ENCODE results near the gene OCA2.
"Not testable (repeated sequence)": the region's sequence is repeated elsewhere in the genome, so short reads cannot be mapped to it uniquely, and the experiment has no call there.

Gene OCA2

GRCh38 chr15:27804569-27805260 lies 294.4 kb downstream of the OCA2 start:
- DNase-seq, result no peak

GRCh38 chr15:27798807-27799206 lies 300.3 kb downstream of the OCA2 start:
- peak; percentile 8 for DNase-seq

DNA sequence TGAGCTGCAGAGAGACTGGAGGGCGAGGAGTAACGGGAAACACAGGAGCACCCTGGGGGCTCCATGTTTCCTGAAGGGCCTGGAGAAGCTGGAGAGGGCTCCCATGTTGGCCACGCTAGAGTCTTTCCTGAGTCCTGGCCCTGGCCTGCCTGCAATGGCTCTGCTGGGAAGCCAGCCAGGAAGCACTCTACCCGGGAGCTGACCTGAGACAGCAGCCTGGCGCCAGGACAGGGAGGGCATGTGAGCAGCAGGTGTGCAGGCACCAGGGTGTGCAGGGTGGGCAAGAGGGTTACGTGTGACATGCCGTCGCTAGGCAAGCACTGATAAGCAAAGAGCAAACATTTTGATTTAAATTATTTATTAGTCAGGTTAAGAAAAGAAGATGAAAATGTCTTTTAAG lies 301.4 kb downstream of the OCA2 start:
- peak; percentile 67 for DNase-seq

GRCh38 chr15:27796405-27797320 lies 302.5 kb downstream of the OCA2 start:
- peak; percentile 45 for DNase-seq

- DNase-seq, result no peak
Measured at GRCh38 chr15:27792756-27793264, 306.3 kb downstream of the OCA2 start.

DNA sequence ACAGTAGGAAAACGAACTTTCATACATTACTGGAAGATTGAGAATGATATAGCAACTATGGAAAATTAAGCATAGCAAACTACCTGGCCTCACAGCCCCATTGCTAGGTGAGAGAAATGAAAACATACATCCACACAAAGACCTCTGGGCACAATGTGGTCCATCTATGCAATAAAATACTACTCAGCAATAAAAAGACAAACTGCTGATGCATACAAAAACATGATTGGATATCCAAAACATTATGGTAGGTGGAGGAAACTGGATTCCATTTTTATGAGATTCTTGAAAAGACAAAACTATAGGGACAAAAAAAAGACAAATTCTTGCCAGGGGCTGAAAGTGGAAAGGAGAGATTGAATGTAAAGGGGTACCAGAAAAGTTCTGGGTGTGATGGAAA lies 308.8 kb downstream of the OCA2 start:
- no peak for DNase-seq

GRCh38 chr15:27787931-27788330 lies 311.2 kb downstream of the OCA2 start:
- no peak for DNase-seq

DNA sequence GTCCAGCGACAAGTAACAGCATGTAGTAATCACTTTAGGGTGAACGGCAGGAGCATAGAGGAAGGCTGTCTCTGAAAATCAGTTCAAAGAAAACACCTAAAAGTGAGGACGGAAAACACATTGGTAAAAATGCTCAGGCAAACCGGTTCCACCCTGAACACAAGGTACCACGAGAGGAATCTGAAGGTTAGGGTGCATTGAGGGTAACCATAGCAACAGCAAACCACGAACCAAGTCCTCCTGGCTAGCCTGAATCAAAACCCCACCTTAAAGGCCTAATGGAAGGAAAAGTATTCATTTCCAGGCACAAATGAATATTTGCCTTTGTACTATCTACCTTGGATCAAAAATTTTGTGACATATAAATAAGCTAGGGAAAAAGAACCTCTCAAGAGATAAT lies 315.0 kb downstream of the OCA2 start:
- no peak for DNase-seq

GRCh38 chr15:27783678-27784077 lies 315.4 kb downstream of the OCA2 start:
- no peak for DNase-seq

DNA sequence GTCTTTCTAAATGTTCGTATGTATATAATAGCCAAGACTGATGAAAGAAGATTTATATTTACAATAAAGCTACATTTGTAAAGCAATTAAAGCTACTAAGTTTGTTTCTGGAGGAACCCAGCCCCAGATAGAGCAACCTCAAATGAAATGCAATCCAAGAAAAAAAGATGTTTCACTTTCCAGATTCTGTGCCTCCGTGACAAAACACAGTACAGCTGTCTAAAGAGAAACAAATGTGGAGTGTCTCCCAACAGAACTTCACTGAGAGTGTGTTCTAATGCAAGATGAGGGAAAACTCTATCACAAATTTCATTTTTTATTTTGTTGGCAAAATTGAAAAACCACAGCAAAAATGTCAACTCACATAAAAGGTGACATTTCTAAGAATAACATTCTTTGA lies 317.0 kb downstream of the OCA2 start:
- no peak for DNase-seq

DNA sequence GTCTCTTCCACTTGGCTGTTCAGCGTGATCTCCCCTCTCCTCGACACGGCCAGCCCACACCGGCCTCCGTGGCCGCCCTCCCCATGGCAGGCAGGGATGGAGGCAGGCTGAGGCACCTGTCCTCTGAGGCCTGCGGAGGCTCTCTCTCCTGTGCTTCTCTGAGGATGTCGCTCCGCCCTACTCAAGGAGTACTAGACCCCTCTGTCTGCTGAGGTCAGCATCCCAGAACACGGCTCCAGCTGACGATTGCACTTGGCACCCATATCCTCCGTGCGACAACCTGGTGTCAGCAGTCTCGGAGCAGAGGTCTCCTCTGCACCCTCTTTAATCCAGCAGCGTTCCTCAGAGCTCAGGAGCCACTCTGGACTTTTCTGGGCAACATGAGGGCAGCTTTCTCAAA lies 322.6 kb downstream of the OCA2 start:
- DNase-seq, result no peak

DNA sequence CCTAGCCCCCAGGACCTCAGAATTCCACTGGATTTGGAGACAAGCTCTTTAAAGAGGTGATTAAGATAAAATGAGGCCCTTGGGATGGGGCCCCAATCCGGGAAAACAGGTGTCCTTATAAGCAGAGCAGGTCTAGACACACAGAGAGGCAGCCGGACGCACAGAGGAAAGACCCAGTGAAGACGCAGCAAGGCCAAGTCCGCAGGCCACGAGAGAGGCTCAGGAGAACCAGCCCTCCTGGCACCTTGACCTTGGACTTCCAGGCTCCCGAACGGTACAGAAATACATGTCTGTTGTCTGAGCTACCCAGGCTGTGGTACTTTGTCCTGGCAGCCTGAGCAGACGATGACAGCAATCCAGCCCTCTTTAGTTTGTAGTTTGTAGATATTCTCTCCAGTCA lies 324.5 kb downstream of the OCA2 start:
- DNase-seq, result no peak

GRCh38 chr15:27774191-27774590 lies 324.9 kb downstream of the OCA2 start:
- DNase-seq, result no peak

- DNase-seq, result no peak
Measured at GRCh38 chr15:27771892-27772291, 327.2 kb downstream of the OCA2 start.

DNA sequence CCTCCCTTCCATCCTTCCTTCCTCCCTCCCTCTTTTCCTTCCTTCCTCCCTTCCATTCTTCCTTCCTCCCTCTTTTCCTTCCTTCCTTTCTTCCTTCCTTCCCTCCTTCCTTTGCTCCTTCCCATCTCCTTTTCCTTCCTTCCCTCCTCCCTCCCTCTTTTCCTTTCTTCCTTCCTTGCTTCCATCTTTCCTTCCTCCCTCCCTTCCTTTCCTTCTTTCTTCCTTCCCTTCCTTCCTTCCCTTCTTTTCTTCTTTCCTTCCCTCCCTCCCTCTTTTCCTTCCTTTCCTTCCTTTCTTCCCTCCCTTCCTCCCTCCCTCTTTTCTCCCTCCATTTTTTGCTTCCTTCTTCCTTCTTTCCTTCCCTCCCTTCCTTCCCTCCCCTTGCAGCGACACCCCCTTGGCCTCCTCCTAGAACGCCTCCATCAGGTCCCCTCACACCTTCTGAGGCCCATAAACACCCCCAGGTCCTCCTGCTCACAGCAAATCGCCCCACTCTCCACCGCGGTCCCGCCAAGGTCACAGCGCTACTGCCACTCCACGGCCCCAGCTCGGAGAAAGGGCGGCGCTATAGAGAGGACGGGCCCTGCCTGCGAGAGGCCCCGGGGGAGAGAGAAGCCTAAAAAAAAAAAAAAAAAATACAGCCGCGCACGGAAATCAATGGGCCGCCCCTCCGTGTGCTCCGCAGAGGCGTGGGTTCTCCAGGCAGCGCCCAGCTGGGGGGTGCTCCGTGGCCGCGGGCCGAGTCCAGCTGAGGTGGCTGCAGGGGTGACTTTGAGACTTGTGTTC lies 328.2 kb downstream of the OCA2 start:
- DNase-seq, result no peak

DNA sequence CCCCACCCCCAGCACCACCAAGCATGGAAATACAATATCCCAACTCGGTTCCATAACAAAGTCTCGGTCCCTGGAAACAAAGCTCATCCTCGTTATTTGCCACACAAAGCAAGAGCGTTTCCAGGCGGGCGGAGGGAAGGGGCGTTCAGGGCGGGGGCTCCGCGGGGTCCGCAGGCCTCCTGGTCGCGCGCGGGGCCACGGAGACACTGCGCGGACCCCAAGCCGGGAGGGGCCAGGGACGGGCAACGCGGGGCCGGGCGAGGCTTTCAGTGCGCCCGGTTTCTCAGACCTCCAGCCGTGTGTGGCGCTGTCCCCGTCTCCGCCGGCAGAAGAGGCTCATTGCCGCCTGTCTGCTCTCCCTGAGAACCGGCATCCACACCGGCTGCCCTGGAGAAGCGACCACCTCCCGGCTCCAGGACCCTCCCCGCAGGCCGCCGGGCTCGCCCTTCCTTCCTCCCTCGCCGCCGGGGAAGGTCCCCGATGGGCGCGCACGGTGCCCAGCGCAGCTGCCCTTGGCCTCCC lies 329.0 kb downstream of the OCA2 start:
- DNase-seq, result no peak

DNA sequence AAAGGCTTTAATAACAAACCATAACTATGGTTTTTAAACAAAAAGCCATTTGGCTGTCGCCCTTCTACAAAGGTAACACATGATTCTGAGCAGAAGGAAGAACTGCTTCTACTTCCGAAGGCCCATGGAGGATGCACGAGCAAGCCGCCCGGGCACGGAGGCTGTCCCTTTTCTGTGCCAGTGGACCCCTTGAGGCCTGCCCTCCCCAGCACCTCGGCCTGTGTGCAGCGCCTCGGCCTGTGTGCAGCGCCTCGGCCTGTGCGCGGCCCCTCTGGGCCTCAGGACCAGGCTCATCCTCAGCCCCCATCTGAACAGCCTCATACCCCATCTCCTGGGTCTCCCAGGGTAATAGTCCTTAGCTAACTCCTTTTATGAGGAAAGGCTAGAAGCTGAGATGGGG lies 329.5 kb downstream of the OCA2 start:
- DNase-seq, result no peak

DNA sequence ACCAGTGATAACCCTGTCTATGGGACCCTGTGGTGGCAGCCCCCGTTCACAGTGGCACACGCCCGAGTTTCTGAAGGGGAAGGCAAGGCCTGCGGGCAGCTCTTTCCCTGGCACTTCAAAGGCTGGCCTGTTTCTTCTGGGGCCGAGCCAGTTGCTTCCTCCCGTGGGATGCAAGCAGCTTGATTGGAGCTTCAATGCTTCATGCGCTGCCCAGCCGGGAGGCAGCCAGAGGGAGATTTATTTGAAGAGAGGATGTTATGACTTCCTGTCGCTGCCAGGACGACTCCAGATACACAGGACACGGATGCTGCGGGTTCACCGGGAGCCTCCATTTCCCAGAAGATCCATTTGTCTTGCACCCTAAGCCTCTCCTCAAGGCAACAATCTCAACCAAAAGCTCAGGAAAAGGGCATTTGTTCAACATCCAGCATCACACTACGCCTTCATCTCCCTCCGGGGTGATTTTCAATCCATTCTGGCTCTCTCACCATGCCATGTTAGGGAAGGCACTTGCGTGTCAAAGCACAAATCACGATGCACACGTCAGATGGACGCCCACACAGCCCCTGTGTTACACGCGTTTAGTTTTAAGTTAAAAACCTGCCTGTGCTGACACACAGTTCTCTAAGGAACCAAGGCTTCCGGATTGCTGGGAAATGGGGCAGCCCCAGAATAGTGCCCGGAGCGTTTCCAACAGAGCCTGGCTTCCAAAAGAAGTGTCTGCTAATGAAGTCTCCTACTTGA lies 330.2 kb downstream of the OCA2 start:
- no peak for DNase-seq

DNA sequence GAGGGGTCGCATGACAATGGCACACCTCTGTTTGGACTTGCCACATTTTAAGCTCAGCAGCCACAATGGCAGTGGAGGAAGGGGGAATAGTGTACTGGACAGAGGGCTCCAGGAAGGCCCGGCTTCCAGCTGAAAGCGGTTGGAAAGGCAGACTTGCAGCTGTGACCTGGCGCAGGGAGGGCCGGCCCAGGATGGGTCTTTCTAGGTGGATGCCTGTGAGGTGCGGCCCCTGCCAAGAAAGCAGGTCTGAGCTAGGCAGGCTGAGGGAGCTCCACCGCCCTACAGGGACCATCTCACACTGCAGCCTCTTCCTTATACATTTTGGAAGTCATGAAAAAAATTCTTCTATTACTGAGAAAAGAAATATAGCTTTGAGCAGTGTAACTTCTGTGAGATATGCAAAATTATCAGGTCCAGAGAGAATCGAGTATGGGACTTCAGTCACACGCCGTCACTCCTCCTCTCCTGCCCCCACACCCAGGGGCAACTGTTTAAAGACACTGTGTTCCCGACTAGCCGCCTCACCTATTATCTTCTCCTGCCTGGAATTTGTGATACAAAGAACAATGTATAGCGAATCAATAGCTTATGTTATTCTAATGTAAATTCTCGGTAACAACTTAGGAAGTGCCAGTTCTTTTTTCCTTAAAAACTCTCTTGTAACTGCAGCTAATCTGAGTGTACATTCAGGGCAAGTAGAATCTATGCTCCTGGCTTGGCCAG lies 331.0 kb downstream of the OCA2 start:
- no peak for DNase-seq

DNA sequence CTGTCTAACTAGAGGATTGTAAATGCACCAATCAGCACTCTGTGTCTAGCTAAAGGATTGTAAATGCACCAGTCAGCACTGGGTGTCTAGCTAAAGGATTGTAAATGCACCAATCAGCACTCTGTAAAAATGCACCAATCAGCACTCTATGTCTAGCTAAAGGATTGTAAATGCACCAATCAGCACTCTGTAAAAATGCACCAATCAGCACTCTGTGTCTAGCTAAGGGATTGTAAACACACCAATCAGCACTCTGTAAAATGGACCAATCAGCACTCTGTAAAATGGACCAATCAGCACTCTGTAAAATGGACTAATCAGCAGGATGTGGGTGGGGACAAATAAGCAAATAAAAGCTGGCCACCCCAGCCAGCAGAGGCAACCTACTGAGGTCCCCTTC lies 331.7 kb downstream of the OCA2 start:
- not testable (repeated sequence) for DNase-seq

- no peak for DNase-seq
Measured at GRCh38 chr15:27764339-27764738, 334.8 kb downstream of the OCA2 start.

GRCh38 chr15:27763514-27763913 lies 335.6 kb downstream of the OCA2 start:
- no peak for DNase-seq
